Ectodermal cell (in vitro differentiated cells): ENCODE measurements around the gene SCAPER.
A peak's percentile ranks its signal among the peaks of the same experiment; 100 is the strongest.

Experiments
- H3K27ac ChIP-seq: 2 replicates; pipeline ENCODE4 v1.7.0; 2013; ENCODE audit warnings: mild to moderate bottlenecking, low read depth, low read length; ENCODE audit not compliant: insufficient read depth, poor library complexity, severe bottlenecking
- H3K27me3 ChIP-seq: 2 replicates; pipeline ENCODE4 v1.7.0; 2013; ENCODE audit warnings: mild to moderate bottlenecking, low read length; ENCODE audit not compliant: insufficient read depth, control insufficient read depth, poor library complexity, severe bottlenecking
- H3K36me3 ChIP-seq: one replicate; pipeline ENCODE4 v1.7.0; 2013; ENCODE audit warnings: low read length; ENCODE audit not compliant: control insufficient read depth, insufficient read depth
- H3K4me1 ChIP-seq: one replicate; pipeline ENCODE4 v1.7.0; 2013; ENCODE audit warnings: low read length; ENCODE audit not compliant: control insufficient read depth, insufficient read depth
- H3K4me3 ChIP-seq: 2 replicates; pipeline ENCODE4 v1.7.0; 2013; ENCODE audit warnings: low read depth, low read length, control low read depth; ENCODE audit not compliant: insufficient read depth
- H3K9me3 ChIP-seq: 2 replicates; pipeline ENCODE4 v1.7.0; 2013; ENCODE audit warnings: mild to moderate bottlenecking, low read length, moderate library complexity; ENCODE audit not compliant: control insufficient read depth
- WGBS, 2 experiments: methylation state at CpG; one replicate each; pipeline ENCODE4 v1.1.7; 2013; ENCODE audit warnings: missing lambda C conversion rate in 2 of 2; 5-methylcytosine and 5-hydroxymethylcytosine counted together

SCAPER gene

GRCh38 chr15:76340803-76341365, 564.3 kb downstream of the SCAPER start:
- 1% methylated on average over 35 of the region's 35 CpGs for WGBS, 2 experiments
- Histone ChIP-seq H3K4me3 (no peak overlapping the region), H3K9me3 (no peaks in the 10 kb centered on the region), H3K27me3 (peaks cover 100% of the 10 kb centered on the region), H3K36me3 (no peaks in the 10 kb centered on the region), H3K4me1 (peaks cover 26% of the 10 kb centered on the region), H3K27ac (no peak overlapping the region)

- 1% methylated on average over 53 of the region's 53 CpGs for WGBS, 2 experiments
- Histone ChIP-seq H3K36me3 (no peaks in the 10 kb centered on the region), H3K27ac (no peak overlapping the region), H3K27me3 (peaks cover 100% of the 10 kb centered on the region), H3K4me3 (no peak overlapping the region), H3K4me1 (peaks cover 29% of the 10 kb centered on the region), H3K9me3 (no peaks in the 10 kb centered on the region)
Measured at GRCh38 chr15:76340198-76340802, 564.8 kb downstream of the SCAPER start.

GRCh38 chr15:76339305-76340197, 565.6 kb downstream of the SCAPER start:
- no peak overlapping the region for H3K4me3 ChIP-seq
- 2 to 4% methylated on average over 48 of the region's 48 CpGs for WGBS, 2 experiments

GRCh38 chr15:76338486-76339304, 566.4 kb downstream of the SCAPER start:
- Histone ChIP-seq H3K9me3 (no peaks in the 10 kb centered on the region), H3K4me3 (no peak overlapping the region), H3K27ac (no peak overlapping the region), H3K27me3 (peaks cover 100% of the 10 kb centered on the region), H3K4me1 (peaks cover 32% of the 10 kb centered on the region), H3K36me3 (no peaks in the 10 kb centered on the region)
- WGBS, 2 experiments, result 5% methylated on average over 26 of the region's 26 CpGs

More at GRCh38 chr15:76339305-76340197, 565.6 kb downstream of the SCAPER start:
- Histone ChIP-seq H3K9me3 (no peaks in the 10 kb centered on the region), H3K27me3 (peaks cover 100% of the 10 kb centered on the region), H3K4me1 (peaks cover 32% of the 10 kb centered on the region), H3K36me3 (no peaks in the 10 kb centered on the region), H3K27ac (no peak overlapping the region)

- H3K4me1 ChIP-seq, result peaks cover 32% of the 10 kb centered on the region
- H3K36me3 ChIP-seq, result no peaks in the 10 kb centered on the region
- peak overlapping the region; percentile 14 for H3K4me3 ChIP-seq
- no peak overlapping the region for H3K27ac ChIP-seq
- peaks cover 100% of the 10 kb centered on the region for H3K27me3 ChIP-seq
- WGBS, 2 experiments, result 1 to 2% methylated on average over 89 of the region's 89 CpGs
- H3K9me3 ChIP-seq, result no peaks in the 10 kb centered on the region
Measured at GRCh38 chr15:76337696-76338485, 567.2 kb downstream of the SCAPER start.

- H3K9me3 ChIP-seq, result no peaks in the 10 kb centered on the region
- 4% methylated on average over 25 of the region's 25 CpGs for WGBS, 2 experiments
- H3K27me3 ChIP-seq, result peaks cover 93% of the 10 kb centered on the region
- no peak overlapping the region for H3K27ac ChIP-seq
- peaks cover 32% of the 10 kb centered on the region for H3K4me1 ChIP-seq
- H3K4me3 ChIP-seq, result no peak overlapping the region
- no peaks in the 10 kb centered on the region for H3K36me3 ChIP-seq
Measured at GRCh38 chr15:76337059-76337695, 568.0 kb downstream of the SCAPER start.

GRCh38 chr15:76336254-76337058, 568.7 kb downstream of the SCAPER start, which contains the start of gene ISL2:
ISL2 (plus strand) TSS chr15:76336773; CDS start chr15:76336884, 111 bp downstream.
- Histone ChIP-seq H3K9me3 (no peaks in the 10 kb centered on the region), H3K27ac (no peak within 1 kb of the TSS), H3K27me3 (peaks cover 86% of the 10 kb centered on the region), H3K36me3 (no peaks in the 10 kb centered on the region), H3K4me1 (peaks cover 29% of the 10 kb centered on the region), H3K4me3 (peak within 1 kb of the TSS; percentile 24)
- 0% methylated on average over 39 of the region's 40 CpGs for WGBS, 2 experiments

- Histone ChIP-seq H3K27ac (no peak overlapping the region), H3K27me3 (peaks cover 77% of the 10 kb centered on the region), H3K4me1 (peaks cover 25% of the 10 kb centered on the region), H3K36me3 (no peaks in the 10 kb centered on the region), H3K4me3 (peak overlapping the region; percentile 24), H3K9me3 (no peaks in the 10 kb centered on the region)
- WGBS, 2 experiments, result 2 to 4% methylated on average over 38 of the region's 39 CpGs
Measured at GRCh38 chr15:76335307-76336253, 569.6 kb downstream of the SCAPER start.
